ENCODE measurements around the gene PPP1R3D. TPM values are rescaled to one million over a fixed set of nuclear protein-coding genes. Genes with fewer than 3 reads are reported as not detected.
"Not testable (repeated sequence)": the region's sequence is repeated elsewhere in the genome, so short reads cannot be mapped to it uniquely, and the experiment has no call there.

The PPP1R3D gene
- total RNA-seq, 1 experiment from 2014 or later, result 7.0 TPM

GRCh38 chr20:59895908-59896307 lies 44.2 kb downstream of the PPP1R3D start:
- no peaks in the 10 kb centered on the region for H3K79me2 ChIP-seq (ENCODE audit: low read length)
- no peak overlapping the region for H3K9ac ChIP-seq (ENCODE audit: low read length)
- no peak overlapping the region for H2AFZ ChIP-seq (ENCODE audit: low read length)
- no peaks in the 10 kb centered on the region for H3K9me3 ChIP-seq (ENCODE audit: low read length)
- H4K20me1 ChIP-seq (ENCODE audit: insufficient read depth, low read depth, low read length), result 0 out of 2 replicates have a peak, but pooled peaks cover 4% of the 10 kb centered on the region
- H3K9me2 ChIP-seq (replicated peaks; ENCODE audit: insufficient read depth, low read length), result no peaks in the 10 kb centered on the region
- no peak overlapping the region for H3K4me2 ChIP-seq (ENCODE audit: low read depth, low read length, poor library complexity, severe bottlenecking)
- no peaks in the 10 kb centered on the region for H3K27me3 ChIP-seq (ENCODE audit: low read length)
- H3K36me3 ChIP-seq (ENCODE audit: insufficient read depth, low read length), result no peaks in the 10 kb centered on the region
- no peak overlapping the region for H3K27ac ChIP-seq (ENCODE audit: low read length)
- H3K4me1 ChIP-seq (ENCODE audit: low read length), result peaks cover 5% of the 10 kb centered on the region; the same call in 1 of the 2 replicates
- DNase-seq, result no peak
- no peak overlapping the region for H3K4me3 ChIP-seq (ENCODE audit: low read length)

GRCh38 chr20:59891581-59891980 lies 48.5 kb downstream of the PPP1R3D start:
- Histone ChIP-seq H2AFZ (ENCODE audit: low read length) (no peak overlapping the region), H3K4me3 (ENCODE audit: low read length) (no peak overlapping the region), H3K79me2 (ENCODE audit: low read length) (no peaks in the 10 kb centered on the region), H3K27me3 (ENCODE audit: low read length) (no peaks in the 10 kb centered on the region), H3K27ac (ENCODE audit: low read length) (no peak overlapping the region), H3K36me3 (ENCODE audit: insufficient read depth, low read length) (no peaks in the 10 kb centered on the region), H3K4me1 (ENCODE audit: low read length) (peaks cover 5% of the 10 kb centered on the region; the same call in 1 of the 2 replicates), H3K9ac (ENCODE audit: low read length) (no peak overlapping the region), H3K9me2 (replicated peaks; ENCODE audit: insufficient read depth, low read length) (no peaks in the 10 kb centered on the region), H3K4me2 (ENCODE audit: low read depth, low read length, poor library complexity, severe bottlenecking) (no peak overlapping the region), H3K9me3 (ENCODE audit: low read length) (no peaks in the 10 kb centered on the region), H4K20me1 (ENCODE audit: insufficient read depth, low read depth, low read length) (0 out of 2 replicates have a peak, but pooled peaks cover 4% of the 10 kb centered on the region)
- no peak for DNase-seq

- not testable (repeated sequence) for H3K79me2 ChIP-seq (ENCODE audit: low read length); H3K4me2 ChIP-seq (ENCODE audit: low read depth, low read length, poor library complexity, severe bottlenecking); DNase-seq; H3K36me3 ChIP-seq (ENCODE audit: insufficient read depth, low read length); H3K9me2 ChIP-seq (replicated peaks; ENCODE audit: insufficient read depth, low read length); H4K20me1 ChIP-seq (ENCODE audit: insufficient read depth, low read depth, low read length); H3K9me3 ChIP-seq (ENCODE audit: low read length); H2AFZ ChIP-seq (ENCODE audit: low read length); H3K27me3 ChIP-seq (ENCODE audit: low read length); H3K4me3 ChIP-seq (ENCODE audit: low read length); H3K27ac ChIP-seq (ENCODE audit: low read length); H3K9ac ChIP-seq (ENCODE audit: low read length); H3K4me1 ChIP-seq (ENCODE audit: low read length)
These were observed 50.1 kb downstream of the PPP1R3D start for GRCh38 chr20:59890035-59890434.

- Histone ChIP-seq H4K20me1 (ENCODE audit: insufficient read depth, low read depth, low read length) (0 out of 2 replicates have a peak, but pooled peaks cover 4% of the 10 kb centered on the region), H3K27ac (ENCODE audit: low read length) (no peak overlapping the region), H3K4me2 (ENCODE audit: low read depth, low read length, poor library complexity, severe bottlenecking) (no peak overlapping the region), H3K27me3 (ENCODE audit: low read length) (no peaks in the 10 kb centered on the region), H3K4me3 (ENCODE audit: low read length) (no peak overlapping the region), H3K4me1 (ENCODE audit: low read length) (peaks cover 5% of the 10 kb centered on the region; the same call in 1 of the 2 replicates), H3K9me3 (ENCODE audit: low read length) (no peaks in the 10 kb centered on the region), H3K9ac (ENCODE audit: low read length) (no peak overlapping the region), H3K79me2 (ENCODE audit: low read length) (no peaks in the 10 kb centered on the region), H3K36me3 (ENCODE audit: insufficient read depth, low read length) (no peaks in the 10 kb centered on the region), H2AFZ (ENCODE audit: low read length) (no peak overlapping the region), H3K9me2 (replicated peaks; ENCODE audit: insufficient read depth, low read length) (no peaks in the 10 kb centered on the region)
- no peak for DNase-seq
These were observed 52.1 kb downstream of the PPP1R3D start for GRCh38 chr20:59888050-59888449.

Other genes starting within 250 kb of the PPP1R3D start
- 1.1 and 6.6 TPM in 2 replicates for gene SYCP2, start 6.7 kb downstream of the PPP1R3D start, total RNA-seq (2014; rRNA removed; shearing (Covaris generic); ENCODE audit: low replicate concordance)
- gene FAM217B, start 84 bp upstream of the PPP1R3D start, total RNA-seq (2014; rRNA removed; shearing (Covaris generic); ENCODE audit: low replicate concordance), result 12.0 and 16.4 TPM in 2 replicates
- gene CDH26, start 18.1 kb upstream of the PPP1R3D start, total RNA-seq (2014; rRNA removed; shearing (Covaris generic); ENCODE audit: low replicate concordance), result 0.22 TPM in 1 of 2 replicates, not detected in the other

All from Karpas-422 (cell line).